ENCODE measurements around the gene RNF213. TPM values are rescaled to one million over a fixed set of nuclear protein-coding genes. Genes with fewer than 3 reads are reported as not detected.

The RNF213 gene
- polyA plus RNA-seq, 4 donors = 44.5 to 79.9 (median 61.2) TPM

GRCh38 chr17:80362428-80363119 lies 101.9 kb downstream of the RNF213 start:
- DNase-seq (ENCODE audit: low read depth in 4 of 4, low spot score in 3 of 4) = no peak

GRCh38 chr17:80363120-80363515 lies 102.5 kb downstream of the RNF213 start:
- no peak for DNase-seq (ENCODE audit: low read depth in 4 of 4, low spot score in 3 of 4)

GRCh38 chr17:80363518-80364090 lies 103.0 kb downstream of the RNF213 start:
- no peak for DNase-seq (ENCODE audit: low read depth in 4 of 4, low spot score in 3 of 4)

GRCh38 chr17:80364091-80364691 lies 103.5 kb downstream of the RNF213 start:
- DNase-seq (ENCODE audit: low read depth in 4 of 4, low spot score in 3 of 4) = no peak

GRCh38 chr17:80365001-80365965 lies 104.6 kb downstream of the RNF213 start:
- DNase-seq (ENCODE audit: low read depth in 4 of 4, low spot score in 3 of 4) = no peak

GRCh38 chr17:80365983-80366382 lies 105.3 kb downstream of the RNF213 start:
- DNase-seq (ENCODE audit: low read depth in 4 of 4, low spot score in 3 of 4) = no peak

- no peak for DNase-seq (ENCODE audit: low read depth in 4 of 4, low spot score in 3 of 4)
These were observed 106.9 kb downstream of the RNF213 start for GRCh38 chr17:80367503-80367902.

GRCh38 chr17:80371196-80371595 lies 110.5 kb downstream of the RNF213 start:
- no peak for DNase-seq (ENCODE audit: low read depth in 4 of 4, low spot score in 3 of 4)

GRCh38 chr17:80372456-80372855 lies 111.8 kb downstream of the RNF213 start:
- no peak for DNase-seq (ENCODE audit: low read depth in 4 of 4, low spot score in 3 of 4)

GRCh38 chr17:80372922-80373570 lies 112.4 kb downstream of the RNF213 start:
- DNase-seq (ENCODE audit: low read depth in 4 of 4, low spot score in 3 of 4) = no peak

- no peak for DNase-seq (ENCODE audit: low read depth in 4 of 4, low spot score in 3 of 4)
These were observed 113.5 kb downstream of the RNF213 start for GRCh38 chr17:80374039-80374731.

GRCh38 chr17:80374732-80375585 lies 114.3 kb downstream of the RNF213 start:
- DNase-seq (ENCODE audit: low read depth in 4 of 4, low spot score in 3 of 4) = no peak

GRCh38 chr17:80376531-80376930 lies 115.9 kb downstream of the RNF213 start:
- no peak for DNase-seq (ENCODE audit: low read depth in 4 of 4, low spot score in 3 of 4)

GRCh38 chr17:80377798-80378197 lies 117.1 kb downstream of the RNF213 start:
- DNase-seq (ENCODE audit: low read depth in 4 of 4, low spot score in 3 of 4) = no peak

GRCh38 chr17:80379348-80379747 lies 118.7 kb downstream of the RNF213 start:
- DNase-seq (ENCODE audit: low read depth in 4 of 4, low spot score in 3 of 4) = no peak

GRCh38 chr17:80380068-80380467 lies 119.4 kb downstream of the RNF213 start:
- no peak for DNase-seq (ENCODE audit: low read depth in 4 of 4, low spot score in 3 of 4)

- no peak for DNase-seq (ENCODE audit: low read depth in 4 of 4, low spot score in 3 of 4)
These were observed 119.9 kb downstream of the RNF213 start for GRCh38 chr17:80380555-80381002.

- DNase-seq (ENCODE audit: low read depth in 4 of 4, low spot score in 3 of 4) = no peak
These were observed 120.8 kb downstream of the RNF213 start for GRCh38 chr17:80381416-80381923.

- no peak for DNase-seq (ENCODE audit: low read depth in 4 of 4, low spot score in 3 of 4)
These were observed 121.8 kb downstream of the RNF213 start for GRCh38 chr17:80382446-80382845.
